ENCODE data around the gene KRT74. TPM values are rescaled to one million over a fixed set of nuclear protein-coding genes. Genes with fewer than 3 reads are reported as not detected.

The KRT74 gene
- total RNA-seq, 1 experiment from 2014 or later = not detected

DNA sequence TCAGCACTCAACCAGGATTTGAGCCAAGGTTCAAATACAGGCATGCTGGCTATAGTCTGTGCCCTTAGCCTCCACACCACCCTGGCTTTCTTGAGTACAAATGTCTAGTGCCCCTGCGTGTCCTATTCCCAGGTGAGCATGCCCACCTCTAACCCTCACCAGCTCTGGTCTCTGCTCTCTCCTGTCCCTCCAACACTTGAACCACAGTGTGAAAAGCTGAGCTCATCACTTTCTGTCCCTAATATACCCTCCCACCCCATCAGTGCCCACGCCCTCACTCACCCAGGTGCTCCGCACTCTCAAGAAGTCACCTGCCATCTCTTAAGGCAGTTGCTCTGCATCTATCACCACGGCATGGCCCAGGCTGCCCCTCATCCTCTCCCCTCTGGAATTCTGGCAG is 13.7 kb downstream of the KRT74 start:
- Histone ChIP-seq H3K4me1 (ENCODE audit: control insufficient read depth, insufficient read depth, low read length) (no peaks in the 10 kb centered on the region), H3K9me3 (ENCODE audit: control insufficient read depth, insufficient read depth, low read depth, low read length) (no peaks in the 10 kb centered on the region), H3K4me3 (ENCODE audit: low read depth in 2 of 2, low read length in 2 of 2) (no peak overlapping the region), H3K27me3 (ENCODE audit: control insufficient read depth, insufficient read depth, low read length) (peaks cover 24% of the 10 kb centered on the region), H3K36me3 (ENCODE audit: control insufficient read depth, insufficient read depth, low read length) (no peaks in the 10 kb centered on the region), H3K27ac (ENCODE audit: low read length) (no peak overlapping the region)
- intact Hi-C loops (cut with micrococcal nuclease; ENCODE audit: unreplicated experiment) = no loop called here
- TF ChIP-seq SIN3A (IDR thresholded peaks at IDR 0.05; ENCODE audit: borderline replicate concordance, insufficient read depth, low read depth, low read length) (no peak), POLR2AphosphoS5 (IDR thresholded peaks at IDR 0.05; ENCODE audit: low read depth, low read length) (no peak)
- TF ChIP-seq, protein P1, sequence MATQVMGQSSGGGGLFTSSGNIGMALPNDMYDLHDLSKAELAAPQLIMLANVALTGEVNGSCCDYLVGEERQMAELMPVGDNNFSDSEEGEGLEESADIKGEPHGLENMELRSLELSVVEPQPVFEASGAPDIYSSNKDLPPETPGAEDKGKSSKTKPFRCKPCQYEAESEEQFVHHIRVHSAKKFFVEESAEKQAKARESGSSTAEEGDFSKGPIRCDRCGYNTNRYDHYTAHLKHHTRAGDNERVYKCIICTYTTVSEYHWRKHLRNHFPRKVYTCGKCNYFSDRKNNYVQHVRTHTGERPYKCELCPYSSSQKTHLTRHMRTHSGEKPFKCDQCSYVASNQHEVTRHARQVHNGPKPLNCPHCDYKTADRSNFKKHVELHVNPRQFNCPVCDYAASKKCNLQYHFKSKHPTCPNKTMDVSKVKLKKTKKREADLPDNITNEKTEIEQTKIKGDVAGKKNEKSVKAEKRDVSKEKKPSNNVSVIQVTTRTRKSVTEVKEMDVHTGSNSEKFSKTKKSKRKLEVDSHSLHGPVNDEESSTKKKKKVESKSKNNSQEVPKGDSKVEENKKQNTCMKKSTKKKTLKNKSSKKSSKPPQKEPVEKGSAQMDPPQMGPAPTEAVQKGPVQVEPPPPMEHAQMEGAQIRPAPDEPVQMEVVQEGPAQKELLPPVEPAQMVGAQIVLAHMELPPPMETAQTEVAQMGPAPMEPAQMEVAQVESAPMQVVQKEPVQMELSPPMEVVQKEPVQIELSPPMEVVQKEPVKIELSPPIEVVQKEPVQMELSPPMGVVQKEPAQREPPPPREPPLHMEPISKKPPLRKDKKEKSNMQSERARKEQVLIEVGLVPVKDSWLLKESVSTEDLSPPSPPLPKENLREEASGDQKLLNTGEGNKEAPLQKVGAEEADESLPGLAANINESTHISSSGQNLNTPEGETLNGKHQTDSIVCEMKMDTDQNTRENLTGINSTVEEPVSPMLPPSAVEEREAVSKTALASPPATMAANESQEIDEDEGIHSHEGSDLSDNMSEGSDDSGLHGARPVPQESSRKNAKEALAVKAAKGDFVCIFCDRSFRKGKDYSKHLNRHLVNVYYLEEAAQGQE (IDR thresholded peaks at IDR 0.05; ENCODE audit: insufficient read depth in 1 of 2, low read depth in 2 of 2, low read length in 1 of 2) = no peak
- TF ChIP-seq, protein P2, sequence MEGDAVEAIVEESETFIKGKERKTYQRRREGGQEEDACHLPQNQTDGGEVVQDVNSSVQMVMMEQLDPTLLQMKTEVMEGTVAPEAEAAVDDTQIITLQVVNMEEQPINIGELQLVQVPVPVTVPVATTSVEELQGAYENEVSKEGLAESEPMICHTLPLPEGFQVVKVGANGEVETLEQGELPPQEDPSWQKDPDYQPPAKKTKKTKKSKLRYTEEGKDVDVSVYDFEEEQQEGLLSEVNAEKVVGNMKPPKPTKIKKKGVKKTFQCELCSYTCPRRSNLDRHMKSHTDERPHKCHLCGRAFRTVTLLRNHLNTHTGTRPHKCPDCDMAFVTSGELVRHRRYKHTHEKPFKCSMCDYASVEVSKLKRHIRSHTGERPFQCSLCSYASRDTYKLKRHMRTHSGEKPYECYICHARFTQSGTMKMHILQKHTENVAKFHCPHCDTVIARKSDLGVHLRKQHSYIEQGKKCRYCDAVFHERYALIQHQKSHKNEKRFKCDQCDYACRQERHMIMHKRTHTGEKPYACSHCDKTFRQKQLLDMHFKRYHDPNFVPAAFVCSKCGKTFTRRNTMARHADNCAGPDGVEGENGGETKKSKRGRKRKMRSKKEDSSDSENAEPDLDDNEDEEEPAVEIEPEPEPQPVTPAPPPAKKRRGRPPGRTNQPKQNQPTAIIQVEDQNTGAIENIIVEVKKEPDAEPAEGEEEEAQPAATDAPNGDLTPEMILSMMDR (IDR thresholded peaks at IDR 0.05) = no peak
- DNase-seq (ENCODE audit: low read depth, low spot score) = no peak
- POLR2A ChIA-PET = no interaction called here
- BruUV-seq (replicated peaks) = no TSS peak
- CTCF ChIA-PET = interaction anchor here (0.5 to 0.7 kb wide), 3 partner anchors 188 to 466 kb away, joined by 3 read pairs; no protein-coding TSS in a partner anchor
- no peak for ATAC-seq
- in situ Hi-C loops (cut with HindIII; ENCODE audit: low pct_unique_long_range_greater_than_20kb, low sequenced_read_pairs) = no loop called here

DNA sequence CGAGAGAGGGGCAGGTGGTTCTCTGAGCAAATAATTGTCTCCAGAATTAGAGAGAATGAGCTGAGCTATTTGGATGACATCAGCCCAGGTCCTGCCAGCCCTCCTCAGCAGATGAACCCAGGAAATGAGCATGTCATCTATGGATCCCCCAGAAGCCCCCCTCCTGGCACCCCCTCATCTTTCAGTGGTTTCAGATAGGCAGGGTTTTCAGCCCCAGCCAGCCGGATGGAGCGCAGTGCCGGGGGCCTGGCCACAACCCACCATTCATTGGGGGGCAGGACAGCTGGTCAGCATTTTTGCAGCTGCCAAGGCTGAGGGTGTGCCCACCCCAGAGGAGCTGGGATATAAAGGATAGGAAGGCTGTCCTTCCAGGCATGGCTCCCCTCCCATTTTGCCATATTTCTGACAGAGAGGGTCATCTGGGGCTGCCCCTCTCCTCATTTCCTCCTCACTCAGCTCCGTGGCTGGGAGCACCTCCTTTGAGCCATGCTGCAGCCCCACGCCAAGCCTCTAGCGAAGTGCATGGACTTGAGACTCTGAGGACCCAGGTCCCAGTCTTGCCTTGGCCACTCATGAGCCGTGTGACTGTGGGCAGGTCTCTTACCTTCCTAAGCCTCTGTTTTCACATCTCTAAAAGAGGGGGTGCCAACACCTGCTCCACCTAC is 14.7 kb downstream of the KRT74 start:
- ChIA-PET POLR2A (no interaction called here), CTCF (interaction anchor here (0.5 kb wide), 1 partner anchor 489 kb away, joined by 4 read pairs; no protein-coding TSS in a partner anchor)
- H3K9me3 ChIP-seq (ENCODE audit: control insufficient read depth, insufficient read depth, low read depth, low read length) = no peaks in the 10 kb centered on the region
- no peak overlapping the region for H3K27ac ChIP-seq (ENCODE audit: low read length)
- H3K27me3 ChIP-seq (ENCODE audit: control insufficient read depth, insufficient read depth, low read length) = peaks cover 18% of the 10 kb centered on the region
- TF ChIP-seq TCF7L2 (IDR thresholded peaks at IDR 0.05; ENCODE audit: low read depth, low read length) (no peak), POLR2AphosphoS5 (IDR thresholded peaks at IDR 0.05; ENCODE audit: low read depth, low read length) (no peak), SIN3A (IDR thresholded peaks at IDR 0.05; ENCODE audit: borderline replicate concordance, insufficient read depth, low read depth, low read length) (no peak)
- TF ChIP-seq, protein P2 (IDR thresholded peaks at IDR 0.05) = no peak
- intact Hi-C loops (cut with micrococcal nuclease; ENCODE audit: unreplicated experiment) = no loop called here
- in situ Hi-C loops (cut with HindIII; ENCODE audit: low pct_unique_long_range_greater_than_20kb, low sequenced_read_pairs) = no loop called here
- no peak for DNase-seq (ENCODE audit: low read depth, low spot score)
- H3K4me1 ChIP-seq (ENCODE audit: control insufficient read depth, insufficient read depth, low read length) = no peaks in the 10 kb centered on the region
- no peak overlapping the region for H3K4me3 ChIP-seq (ENCODE audit: low read depth in 2 of 2, low read length in 2 of 2)
- ATAC-seq = no peak
- BruUV-seq (replicated peaks) = no TSS peak
- no peaks in the 10 kb centered on the region for H3K36me3 ChIP-seq (ENCODE audit: control insufficient read depth, insufficient read depth, low read length)
